Measurements from ENCODE around the gene ZAP70.

ZAP70 gene

DNA sequence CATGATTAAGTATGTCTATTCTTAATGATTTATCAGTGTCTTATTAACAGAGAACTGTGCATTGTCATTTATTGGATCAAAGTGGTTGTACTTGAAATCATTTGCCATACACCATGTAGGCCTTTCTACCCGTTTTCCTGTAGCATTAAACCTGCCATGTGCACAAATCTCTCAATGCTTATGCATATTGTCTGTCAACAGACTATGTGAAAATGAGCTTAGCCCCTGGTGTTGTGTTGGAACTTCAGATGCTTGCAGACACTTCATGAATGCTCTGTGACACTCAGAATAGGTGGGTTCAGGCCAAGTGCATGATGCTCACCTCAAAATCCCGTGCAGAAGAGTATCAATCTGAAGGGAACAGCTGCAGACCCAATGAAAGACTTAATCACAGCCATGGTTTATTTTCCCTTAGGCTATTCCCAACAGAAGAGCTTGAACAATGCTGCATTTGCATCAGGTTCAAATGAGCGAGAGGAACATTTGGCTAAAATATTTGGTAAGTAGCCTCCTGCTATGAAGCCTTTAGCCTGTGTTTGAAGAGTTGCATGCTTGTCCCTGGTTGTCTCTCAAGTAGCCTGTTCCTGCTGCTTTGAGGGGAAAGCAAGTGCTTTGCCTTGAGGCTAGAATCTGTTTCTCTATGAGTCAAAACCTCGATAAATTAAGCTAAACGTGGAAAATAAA lies 37.8 kb upstream of the ZAP70 start:
- Histone ChIP-seq H2AFZ (ENCODE audit: low read depth, low read length, severe bottlenecking) (no peak overlapping the region), H3K9me3 (ENCODE audit: insufficient read depth, low read length) (no peaks in the 10 kb centered on the region), H3K4me3 (ENCODE audit: insufficient read depth, low read length, poor library complexity, severe bottlenecking) (no peak overlapping the region), H3K27me3 (ENCODE audit: low read length) (no peaks in the 10 kb centered on the region), H3K79me2 (ENCODE audit: insufficient read depth, low read length) (no peaks in the 10 kb centered on the region), H3K9ac (ENCODE audit: low read length) (no peak overlapping the region), H4K20me1 (ENCODE audit: low read depth, low read length) (no peaks in the 10 kb centered on the region), H3F3A (ENCODE audit: insufficient read depth) (no peaks in the 10 kb centered on the region), H3K36me3 (ENCODE audit: low read length) (no peaks in the 10 kb centered on the region), H3K9me2 (replicated peaks; ENCODE audit: insufficient read depth, low read length) (no peaks in the 10 kb centered on the region), H3K4me2 (ENCODE audit: low read depth, low read length, poor library complexity, severe bottlenecking) (no peak overlapping the region), H3K27ac (ENCODE audit: low read depth, low read length) (no peak overlapping the region)
- TF ChIP-seq CTCF (IDR thresholded peaks at IDR 0.05; ENCODE audit: insufficient read depth, low read length, poor library complexity, severe bottlenecking) (no peak), EZH2phosphoT487 (conservative IDR thresholded peaks at IDR 0.05; ENCODE audit: low read length) (no peak)

DNA sequence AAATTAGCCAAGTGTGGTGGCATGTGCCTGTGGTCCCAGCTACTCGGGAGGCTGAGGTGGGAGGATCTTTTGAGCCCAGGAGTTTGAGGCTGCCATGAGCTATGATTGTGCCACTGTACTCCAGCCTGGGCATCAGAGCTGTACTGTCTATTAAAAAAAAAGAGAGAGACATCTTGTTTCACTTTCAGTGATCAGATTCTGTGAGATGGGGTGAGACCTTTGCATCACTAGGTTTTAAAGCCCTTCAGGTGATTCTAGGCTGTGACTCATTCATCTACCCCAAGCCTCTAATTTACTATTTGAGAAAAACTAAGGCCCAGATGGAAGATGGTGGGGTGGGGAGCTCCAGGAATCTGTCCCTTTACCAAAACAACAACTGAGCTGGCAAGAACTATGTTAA lies 36.8 kb upstream of the ZAP70 start:
- H3K79me2 ChIP-seq (ENCODE audit: insufficient read depth, low read length): no peaks in the 10 kb centered on the region
- H3K27ac ChIP-seq (ENCODE audit: low read depth, low read length): no peak overlapping the region
- H3K9ac ChIP-seq (ENCODE audit: low read length): no peak overlapping the region
- no peak overlapping the region for H3K4me2 ChIP-seq (ENCODE audit: low read depth, low read length, poor library complexity, severe bottlenecking)
- no peak for TF ChIP-seq EZH2phosphoT487 (conservative IDR thresholded peaks at IDR 0.05; ENCODE audit: low read length)
- no peak for TF ChIP-seq CTCF (IDR thresholded peaks at IDR 0.05; ENCODE audit: insufficient read depth, low read length, poor library complexity, severe bottlenecking)
- H2AFZ ChIP-seq (ENCODE audit: low read depth, low read length, severe bottlenecking): no peak overlapping the region
- H3K4me3 ChIP-seq (ENCODE audit: insufficient read depth, low read length, poor library complexity, severe bottlenecking): no peak overlapping the region
- H3K27me3 ChIP-seq (ENCODE audit: low read length): no peaks in the 10 kb centered on the region
- H3K36me3 ChIP-seq (ENCODE audit: low read length): no peaks in the 10 kb centered on the region
- H3K9me2 ChIP-seq (replicated peaks; ENCODE audit: insufficient read depth, low read length): no peaks in the 10 kb centered on the region
- no peaks in the 10 kb centered on the region for H4K20me1 ChIP-seq (ENCODE audit: low read depth, low read length)
- no peaks in the 10 kb centered on the region for H3K9me3 ChIP-seq (ENCODE audit: insufficient read depth, low read length)
- no peaks in the 10 kb centered on the region for H3F3A ChIP-seq (ENCODE audit: insufficient read depth)

- Histone ChIP-seq H3K4me2 (ENCODE audit: low read depth, low read length, poor library complexity, severe bottlenecking) (no peak overlapping the region), H4K20me1 (ENCODE audit: low read depth, low read length) (no peaks in the 10 kb centered on the region), H3F3A (ENCODE audit: insufficient read depth) (no peaks in the 10 kb centered on the region), H3K4me3 (ENCODE audit: insufficient read depth, low read length, poor library complexity, severe bottlenecking) (no peak overlapping the region), H3K9me2 (replicated peaks; ENCODE audit: insufficient read depth, low read length) (no peaks in the 10 kb centered on the region), H2AFZ (ENCODE audit: low read depth, low read length, severe bottlenecking) (no peak overlapping the region), H3K27ac (ENCODE audit: low read depth, low read length) (no peak overlapping the region), H3K27me3 (ENCODE audit: low read length) (no peaks in the 10 kb centered on the region), H3K36me3 (ENCODE audit: low read length) (no peaks in the 10 kb centered on the region), H3K9me3 (ENCODE audit: insufficient read depth, low read length) (no peaks in the 10 kb centered on the region), H3K9ac (ENCODE audit: low read length) (no peak overlapping the region), H3K79me2 (ENCODE audit: insufficient read depth, low read length) (no peaks in the 10 kb centered on the region)
- TF ChIP-seq EZH2phosphoT487 (conservative IDR thresholded peaks at IDR 0.05; ENCODE audit: low read length) (no peak), CTCF (IDR thresholded peaks at IDR 0.05; ENCODE audit: insufficient read depth, low read length, poor library complexity, severe bottlenecking) (no peak)
Observed at GRCh38 chr2:97677480-97677879, 35.9 kb upstream of the ZAP70 start.

All from SU-DHL-6 (cell line).